Measurements from ENCODE around the gene SLC39A3.
A peak's percentile ranks its signal among the peaks of the same experiment; 100 is the strongest.

Gene SLC39A3

DNA sequence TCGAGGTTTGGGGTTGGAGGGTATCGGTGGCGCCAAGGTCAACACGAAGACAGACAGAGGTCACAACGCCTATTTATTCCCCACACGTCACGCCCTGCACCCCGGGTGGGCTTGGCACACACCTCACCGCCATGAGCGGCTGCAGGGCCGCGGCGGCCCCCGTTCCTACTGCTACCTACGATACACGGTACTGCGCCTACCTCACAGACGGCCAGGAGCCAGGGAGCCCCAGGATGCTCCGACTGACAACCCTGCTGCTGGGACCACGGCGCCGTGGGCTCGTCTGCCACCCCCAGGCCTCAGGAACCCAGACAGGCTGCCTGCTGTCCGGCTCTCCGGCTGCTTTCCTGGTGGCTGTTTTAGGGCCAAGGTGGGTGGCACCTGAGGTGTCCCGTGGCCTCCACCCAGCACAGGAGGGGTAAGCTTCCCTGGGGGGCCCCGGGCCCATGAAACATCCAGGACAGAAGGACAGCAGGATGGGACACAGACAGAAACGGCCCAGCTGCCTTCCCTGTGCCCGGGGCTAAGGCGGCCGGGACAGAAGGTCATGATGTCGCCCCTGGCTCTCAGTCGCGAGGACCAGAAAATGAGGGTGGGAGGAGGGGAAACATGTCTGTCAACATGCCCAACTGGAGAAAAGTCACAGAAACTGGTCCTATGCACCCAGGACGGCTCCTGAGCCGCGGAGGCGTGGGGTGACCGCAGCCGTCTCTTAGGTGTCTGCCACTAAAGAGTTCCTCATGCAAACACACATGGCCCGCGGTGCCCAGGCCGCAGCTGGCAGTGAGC is 15.0 kb upstream of the SLC39A3 start:
- H4K20me1 ChIP-seq (ENCODE audit: control insufficient read depth, insufficient read depth, low read depth, low read length) = no peaks in the 10 kb centered on the region
- no peak overlapping the region for H3K4me3 ChIP-seq (ENCODE audit: low read length)
- peaks cover 6% of the 10 kb centered on the region for H3F3A ChIP-seq (ENCODE audit: control insufficient read depth, insufficient read depth)
- TF ChIP-seq, protein P1, sequence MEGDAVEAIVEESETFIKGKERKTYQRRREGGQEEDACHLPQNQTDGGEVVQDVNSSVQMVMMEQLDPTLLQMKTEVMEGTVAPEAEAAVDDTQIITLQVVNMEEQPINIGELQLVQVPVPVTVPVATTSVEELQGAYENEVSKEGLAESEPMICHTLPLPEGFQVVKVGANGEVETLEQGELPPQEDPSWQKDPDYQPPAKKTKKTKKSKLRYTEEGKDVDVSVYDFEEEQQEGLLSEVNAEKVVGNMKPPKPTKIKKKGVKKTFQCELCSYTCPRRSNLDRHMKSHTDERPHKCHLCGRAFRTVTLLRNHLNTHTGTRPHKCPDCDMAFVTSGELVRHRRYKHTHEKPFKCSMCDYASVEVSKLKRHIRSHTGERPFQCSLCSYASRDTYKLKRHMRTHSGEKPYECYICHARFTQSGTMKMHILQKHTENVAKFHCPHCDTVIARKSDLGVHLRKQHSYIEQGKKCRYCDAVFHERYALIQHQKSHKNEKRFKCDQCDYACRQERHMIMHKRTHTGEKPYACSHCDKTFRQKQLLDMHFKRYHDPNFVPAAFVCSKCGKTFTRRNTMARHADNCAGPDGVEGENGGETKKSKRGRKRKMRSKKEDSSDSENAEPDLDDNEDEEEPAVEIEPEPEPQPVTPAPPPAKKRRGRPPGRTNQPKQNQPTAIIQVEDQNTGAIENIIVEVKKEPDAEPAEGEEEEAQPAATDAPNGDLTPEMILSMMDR (IDR thresholded peaks at IDR 0.05; ENCODE audit: low read depth, low read length, poor library complexity, severe bottlenecking) = no peak
- no peak for TF ChIP-seq EZH2phosphoT487 (IDR thresholded peaks at IDR 0.05; ENCODE audit: borderline replicate concordance, low read length)
- peaks cover 16% of the 10 kb centered on the region for H3K4me1 ChIP-seq (ENCODE audit: control insufficient read depth, low read length)
- no peaks in the 10 kb centered on the region for H3K9me2 ChIP-seq (replicated peaks; ENCODE audit: control insufficient read depth, low read length)
- H3K36me3 ChIP-seq (ENCODE audit: control insufficient read depth, low read length) = peaks cover 50% of the 10 kb centered on the region
- H3K9me3 ChIP-seq (ENCODE audit: control insufficient read depth, insufficient read depth, low read length) = no peaks in the 10 kb centered on the region
- no peak overlapping the region for H3K27ac ChIP-seq (ENCODE audit: low read depth, low read length)
- H3K27me3 ChIP-seq (ENCODE audit: control insufficient read depth, low read length) = no peaks in the 10 kb centered on the region
- H3K79me2 ChIP-seq (ENCODE audit: control insufficient read depth, low read length) = no peaks in the 10 kb centered on the region
- no peak overlapping the region for H3K4me2 ChIP-seq (ENCODE audit: low read length)

DNA sequence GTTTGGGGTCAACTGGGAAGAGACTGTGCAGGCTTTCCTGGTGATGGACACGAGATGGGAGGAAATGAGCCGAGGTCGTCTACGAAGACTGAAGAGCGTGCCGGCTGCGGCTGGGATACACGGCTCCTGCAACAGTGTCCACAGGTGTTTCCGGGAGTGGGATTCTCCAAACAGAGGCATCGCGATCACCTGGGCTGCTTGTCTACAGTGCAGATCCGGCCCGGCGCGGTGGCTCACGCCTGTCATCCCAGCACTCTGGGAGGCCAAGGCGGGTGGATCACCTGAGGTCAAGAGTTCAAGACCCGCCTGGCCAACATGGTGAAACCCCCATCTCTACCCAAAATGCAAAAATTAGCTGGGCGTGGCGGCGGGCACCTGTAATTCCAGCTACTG is 11.6 kb upstream of the SLC39A3 start:
- peaks cover 47% of the 10 kb centered on the region for H3K4me1 ChIP-seq (ENCODE audit: control insufficient read depth, low read length)

DNA sequence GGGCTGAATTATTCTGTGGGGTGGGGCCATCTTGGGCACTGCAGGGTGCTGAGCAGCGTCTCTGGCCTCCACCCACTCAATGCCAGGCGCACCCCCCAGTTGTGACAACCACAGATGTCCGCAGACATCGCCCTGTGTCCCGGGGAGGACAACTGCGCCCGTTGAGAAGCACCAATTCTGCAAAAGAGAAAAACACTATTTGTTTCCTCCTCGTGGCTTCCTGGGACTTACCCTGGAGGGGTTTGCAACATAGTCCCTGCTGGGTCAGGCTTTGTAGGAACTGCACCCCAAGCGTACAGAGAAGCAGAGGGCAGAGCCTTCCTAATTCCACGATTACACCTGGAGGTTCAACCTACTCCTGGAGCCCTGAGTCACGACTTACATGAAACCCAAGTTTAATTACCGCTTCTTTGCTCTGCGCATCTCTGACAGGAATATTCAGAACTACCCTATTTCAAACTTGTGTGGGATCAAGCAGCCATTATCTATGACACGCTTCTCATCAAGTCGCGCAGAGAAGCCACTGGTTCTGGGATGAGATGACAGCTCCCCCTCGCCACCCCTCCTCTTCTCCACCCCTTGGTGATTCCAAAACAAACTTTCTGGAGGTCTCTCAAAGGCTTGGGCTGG is 11.1 kb upstream of the SLC39A3 start:
- no peaks in the 10 kb centered on the region for H3K9me2 ChIP-seq (replicated peaks; ENCODE audit: control insufficient read depth, low read length)
- H3K4me2 ChIP-seq (ENCODE audit: low read length) = peak overlapping the region; percentile 25; the same call in 1 of the 2 replicates

More for the DNA sequence above, 11.6 kb upstream of the SLC39A3 start:
- Histone ChIP-seq H3K4me2 (ENCODE audit: low read length) (no peak overlapping the region), H3K79me2 (ENCODE audit: control insufficient read depth, low read length) (no peaks in the 10 kb centered on the region), H3K36me3 (ENCODE audit: control insufficient read depth, low read length) (peaks cover 21% of the 10 kb centered on the region), H4K20me1 (ENCODE audit: control insufficient read depth, insufficient read depth, low read depth, low read length) (no peaks in the 10 kb centered on the region), H3K4me3 (ENCODE audit: low read length) (no peak overlapping the region), H3K27ac (ENCODE audit: low read depth, low read length) (no peak overlapping the region), H3F3A (ENCODE audit: control insufficient read depth, insufficient read depth) (peaks cover 6% of the 10 kb centered on the region), H3K27me3 (ENCODE audit: control insufficient read depth, low read length) (no peaks in the 10 kb centered on the region), H3K9me2 (replicated peaks; ENCODE audit: control insufficient read depth, low read length) (no peaks in the 10 kb centered on the region), H3K9me3 (ENCODE audit: control insufficient read depth, insufficient read depth, low read length) (no peaks in the 10 kb centered on the region)
- TF ChIP-seq, protein P1 (IDR thresholded peaks at IDR 0.05; ENCODE audit: low read depth, low read length, poor library complexity, severe bottlenecking) = no peak
- TF ChIP-seq EZH2phosphoT487 (IDR thresholded peaks at IDR 0.05; ENCODE audit: borderline replicate concordance, low read length) = no peak

More for the DNA sequence above, 11.1 kb upstream of the SLC39A3 start:
- Histone ChIP-seq H3K4me3 (ENCODE audit: low read length) (no peak overlapping the region), H3K4me1 (ENCODE audit: control insufficient read depth, low read length) (peaks cover 47% of the 10 kb centered on the region), H3K79me2 (ENCODE audit: control insufficient read depth, low read length) (no peaks in the 10 kb centered on the region), H3K27ac (ENCODE audit: low read depth, low read length) (no peak overlapping the region), H3K36me3 (ENCODE audit: control insufficient read depth, low read length) (peaks cover 21% of the 10 kb centered on the region), H3K9me3 (ENCODE audit: control insufficient read depth, insufficient read depth, low read length) (no peaks in the 10 kb centered on the region), H4K20me1 (ENCODE audit: control insufficient read depth, insufficient read depth, low read depth, low read length) (no peaks in the 10 kb centered on the region), H3K27me3 (ENCODE audit: control insufficient read depth, low read length) (no peaks in the 10 kb centered on the region), H3F3A (ENCODE audit: control insufficient read depth, insufficient read depth) (peaks cover 6% of the 10 kb centered on the region)
- no peak for TF ChIP-seq EZH2phosphoT487 (IDR thresholded peaks at IDR 0.05; ENCODE audit: borderline replicate concordance, low read length)
- TF ChIP-seq, protein P1 (IDR thresholded peaks at IDR 0.05; ENCODE audit: low read depth, low read length, poor library complexity, severe bottlenecking) = no peak

All from DOHH2 (cell line).